NK-92 (cell line): ENCODE results near the gene KLHL35.

Experiments used
- DNase-seq: peaks from one replicate; lab custom pipeline; 2025; ENCODE audit not compliant: unreplicated experiment; lab: John Stamatoyannopoulos, UW

Gene KLHL35

DNA sequence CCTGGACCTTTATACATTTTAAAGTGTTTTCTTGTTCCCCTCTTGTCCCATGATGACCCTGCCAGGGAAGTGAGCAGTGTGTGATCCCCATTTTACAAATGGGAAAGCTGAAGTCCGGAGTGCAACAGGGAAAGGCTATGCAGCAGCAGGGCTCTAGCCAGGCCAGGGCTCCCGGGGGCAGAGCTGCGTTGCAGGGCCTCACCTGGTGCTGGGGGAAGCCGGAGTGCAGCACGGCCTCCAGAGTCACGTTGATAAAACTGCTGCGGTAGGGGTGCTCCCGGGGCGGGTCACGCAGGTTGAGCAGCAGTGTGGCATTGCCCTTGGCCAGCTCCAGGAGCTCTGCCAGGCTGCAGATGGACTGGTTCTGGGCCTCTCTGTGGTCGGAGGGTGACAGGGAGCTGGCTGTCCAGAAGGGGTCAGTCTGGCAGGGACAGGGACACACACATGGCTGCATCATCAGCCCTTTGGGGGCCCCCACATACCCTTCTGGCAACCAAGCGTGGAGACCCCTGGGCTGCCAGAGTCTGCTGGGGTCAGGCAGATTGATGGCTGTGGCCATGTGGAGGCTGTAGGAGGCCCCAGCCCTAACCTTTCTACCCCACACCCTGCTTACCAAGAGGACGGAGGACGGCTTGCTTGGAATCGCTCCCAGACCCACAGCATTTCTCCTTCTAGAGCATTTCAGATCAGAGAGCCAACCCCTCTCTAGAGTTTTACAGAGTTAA is 9.3 kb upstream of the KLHL35 start:
- DNase-seq = no peak

DNA sequence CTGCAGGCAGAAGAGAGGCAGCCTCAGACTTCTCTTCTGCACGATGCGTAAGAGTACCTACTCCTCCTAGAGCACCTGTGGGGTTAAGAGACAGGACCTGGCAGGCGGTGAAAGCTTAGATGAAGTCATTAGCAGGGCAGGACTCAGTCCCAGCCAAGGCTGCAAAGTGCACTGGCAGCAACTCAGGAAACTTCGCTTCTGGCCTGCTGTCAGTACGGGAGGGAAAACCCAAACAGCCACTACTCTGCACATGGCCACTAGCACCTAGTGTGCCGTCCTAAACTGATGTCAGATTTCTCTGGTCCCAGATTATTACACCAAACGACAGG is 8.8 kb upstream of the KLHL35 start:
- DNase-seq = no peak

DNA sequence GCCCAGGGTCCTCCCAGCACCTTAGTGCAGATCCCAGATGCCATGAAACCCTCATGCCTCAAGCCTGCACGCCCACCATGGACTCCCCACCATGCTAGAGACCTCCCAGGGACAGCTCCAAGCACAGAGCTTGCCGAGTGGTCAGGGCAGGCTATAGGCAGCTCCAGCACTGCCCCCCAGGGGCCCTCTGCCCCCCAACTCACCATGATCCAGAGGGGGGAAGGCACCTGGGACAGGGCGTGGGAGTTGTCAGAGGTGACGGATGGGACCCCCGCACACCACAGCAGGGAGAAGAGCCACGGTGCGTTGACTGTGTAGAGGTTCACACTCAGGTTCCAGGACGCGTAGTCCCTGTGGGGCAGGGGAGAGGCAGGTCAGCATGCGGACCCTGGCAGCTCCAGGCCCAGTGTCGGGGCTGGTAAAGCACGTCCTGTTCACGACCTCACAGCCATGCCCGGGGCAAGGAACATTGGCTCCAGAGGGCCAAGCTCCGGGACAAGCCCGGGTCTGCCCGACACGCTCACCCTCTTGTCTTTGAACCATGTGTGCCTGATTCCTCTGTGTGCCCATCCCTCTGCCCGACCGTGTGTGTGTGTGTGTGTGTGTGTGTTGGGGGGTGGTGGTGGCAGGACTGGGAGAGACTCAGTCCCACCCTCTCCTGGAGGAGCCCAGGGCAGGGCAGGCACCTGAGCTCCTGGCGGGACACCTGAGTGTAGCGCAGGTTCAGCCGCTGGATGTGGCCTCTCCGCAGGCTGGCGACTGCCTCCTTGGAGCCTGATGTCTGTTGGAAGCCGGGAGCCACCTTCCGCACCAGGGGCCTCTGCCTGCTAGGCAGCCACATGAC is 8.2 kb upstream of the KLHL35 start:
- no peak for DNase-seq

DNA sequence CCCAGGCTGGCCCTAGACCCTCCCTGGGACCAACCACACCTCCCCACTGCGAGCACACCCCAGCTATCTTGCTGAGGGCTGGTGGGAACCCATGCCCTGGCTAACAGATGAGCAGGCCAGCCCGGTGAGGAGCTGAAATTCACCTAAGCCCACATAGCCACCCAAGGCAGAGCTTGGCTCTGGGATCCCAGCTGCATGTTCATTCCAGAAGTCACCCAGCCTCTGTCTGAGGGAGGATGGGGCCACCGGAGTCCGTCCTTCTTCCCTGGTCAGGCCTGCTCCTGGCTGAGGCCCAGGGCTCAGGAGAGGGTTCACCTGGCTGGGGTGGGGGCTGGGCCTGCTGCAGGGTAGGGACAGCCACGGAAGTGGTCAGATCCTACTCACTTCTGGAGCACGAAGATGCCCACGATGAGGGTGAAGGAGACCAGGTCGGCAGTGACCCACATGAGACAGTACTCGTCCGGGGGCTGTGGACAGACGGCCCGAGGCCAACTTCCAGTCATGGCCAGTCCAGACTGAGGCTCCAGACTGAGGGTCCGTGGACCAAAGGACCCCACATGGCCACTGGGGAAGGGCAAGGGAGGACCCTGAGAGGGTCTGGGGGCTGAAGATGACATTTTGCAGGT is 6.6 kb upstream of the KLHL35 start:
- no peak for DNase-seq

DNA sequence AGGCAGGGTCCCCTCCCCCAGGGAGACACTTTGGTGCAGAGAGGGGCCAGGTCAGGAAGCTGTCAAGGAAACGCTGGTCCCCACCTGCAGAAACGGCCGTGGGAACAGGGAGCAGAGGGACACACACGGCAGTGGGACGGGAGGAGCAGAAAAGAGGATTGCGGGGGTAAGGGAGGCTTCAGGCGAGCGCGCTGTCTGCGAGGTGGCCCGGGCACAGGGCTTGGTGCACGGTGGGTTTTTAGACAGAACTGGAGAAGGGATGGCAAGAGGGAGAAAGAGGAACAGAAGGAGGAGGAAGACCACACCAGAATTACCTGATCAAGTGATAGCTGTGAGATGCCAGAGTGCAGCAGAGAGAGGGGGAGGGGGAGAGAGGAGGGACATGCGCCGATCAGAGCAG is 6.0 kb upstream of the KLHL35 start:
- DNase-seq = no peak

DNA sequence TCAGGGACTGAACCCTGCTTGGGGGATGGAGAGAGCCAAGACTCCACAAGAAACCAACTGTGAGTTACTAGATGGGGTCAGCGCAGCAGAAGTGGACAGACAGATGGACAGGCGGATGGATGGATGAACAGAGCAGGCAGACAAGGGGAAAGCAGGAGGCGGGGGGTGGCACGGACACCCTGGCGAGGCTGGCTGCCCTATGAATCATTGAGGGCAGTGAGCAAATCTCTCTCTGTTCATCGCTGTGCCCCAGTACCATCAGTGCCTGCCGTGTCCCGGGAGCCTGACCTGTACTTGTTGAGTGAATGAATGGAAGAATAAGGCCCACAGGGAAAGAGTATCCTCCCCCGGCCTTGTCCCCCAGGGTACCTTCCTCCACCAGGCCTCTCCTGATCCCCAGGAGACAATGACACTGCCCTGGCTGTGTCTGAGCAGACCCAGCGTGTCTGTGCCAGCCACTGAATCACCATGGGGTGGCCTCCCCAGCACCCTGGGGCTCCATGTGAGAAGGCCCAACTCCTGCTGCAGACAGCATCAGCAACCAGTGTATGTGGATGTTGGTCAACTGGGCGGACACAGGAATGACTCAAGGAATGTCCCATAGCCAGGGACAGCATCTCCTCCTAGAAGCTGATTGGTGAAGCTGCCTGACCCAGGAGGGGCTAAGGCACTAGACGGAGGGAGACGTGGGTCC is 5.1 kb upstream of the KLHL35 start:
- no peak for DNase-seq

DNA sequence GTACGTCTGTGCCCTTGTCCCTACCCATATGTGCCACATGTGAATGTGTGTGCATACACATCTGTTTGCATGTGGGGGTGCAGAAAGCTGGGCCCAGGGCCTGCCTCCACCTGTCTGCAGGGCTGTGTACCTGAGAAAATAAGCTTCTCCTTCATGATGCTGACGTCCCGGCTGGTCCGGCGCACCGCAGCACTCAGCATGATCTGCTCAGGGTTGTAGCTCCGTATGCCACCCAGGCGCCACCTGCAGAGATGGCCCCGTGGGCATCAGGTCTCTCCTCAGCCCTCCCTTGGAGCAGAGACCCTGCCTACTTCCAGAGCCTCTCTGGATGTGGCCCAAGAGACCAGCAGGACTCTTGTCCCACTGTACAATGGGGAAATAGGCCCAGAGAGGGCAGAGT is 3.8 kb upstream of the KLHL35 start:
- DNase-seq = no peak

DNA sequence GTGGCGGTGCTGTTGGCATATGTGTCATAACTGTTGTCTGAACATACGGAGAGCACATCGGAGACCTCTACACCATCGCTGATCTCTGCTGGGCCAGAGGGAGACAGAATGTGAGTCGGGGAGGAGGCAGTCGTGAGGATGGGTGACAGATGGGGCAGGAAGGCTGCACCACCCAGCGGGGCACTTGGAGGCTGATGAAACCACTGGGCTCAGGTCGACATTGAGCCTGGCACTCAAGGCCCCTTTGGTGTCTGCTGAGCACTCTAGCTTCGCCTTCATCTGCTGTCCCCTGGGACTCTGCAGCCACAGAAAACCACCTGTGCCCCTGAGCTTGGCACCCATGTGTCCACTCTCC is 2.5 kb upstream of the KLHL35 start:
- DNase-seq = no peak

DNA sequence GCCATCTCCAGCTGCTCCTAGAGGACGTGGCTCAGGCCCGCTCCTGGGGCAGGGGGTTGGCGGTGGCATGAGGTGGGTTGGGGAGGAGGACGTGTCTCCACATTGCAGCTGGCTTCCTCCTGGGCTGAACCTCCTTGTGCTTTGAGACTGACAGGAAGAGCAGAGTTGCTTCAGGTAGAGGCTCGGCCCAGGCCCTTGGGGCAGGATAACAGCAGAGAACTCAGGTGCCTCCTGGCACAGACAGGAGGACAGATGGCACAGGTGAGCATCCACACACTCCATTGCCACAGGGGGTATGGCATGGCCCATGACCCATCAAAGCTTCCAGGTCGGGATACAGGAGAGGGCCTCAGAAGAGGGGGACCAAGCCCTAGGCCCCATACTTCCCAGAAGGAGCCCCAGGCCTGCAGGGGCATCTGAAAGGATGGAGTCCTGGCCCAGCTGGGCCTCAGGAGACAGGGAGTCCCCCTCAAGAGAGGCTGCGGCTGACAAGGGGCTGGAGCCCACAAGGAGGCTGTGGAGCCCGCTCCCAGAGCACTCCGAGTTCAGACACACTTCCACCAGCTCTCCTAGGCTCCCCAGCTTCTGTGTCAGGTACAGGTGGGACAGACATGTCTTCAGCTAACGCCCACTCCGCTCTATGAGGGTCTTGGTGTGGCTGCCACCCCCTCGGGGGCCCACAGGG is 2.0 kb upstream of the KLHL35 start:
- DNase-seq = no peak

DNA sequence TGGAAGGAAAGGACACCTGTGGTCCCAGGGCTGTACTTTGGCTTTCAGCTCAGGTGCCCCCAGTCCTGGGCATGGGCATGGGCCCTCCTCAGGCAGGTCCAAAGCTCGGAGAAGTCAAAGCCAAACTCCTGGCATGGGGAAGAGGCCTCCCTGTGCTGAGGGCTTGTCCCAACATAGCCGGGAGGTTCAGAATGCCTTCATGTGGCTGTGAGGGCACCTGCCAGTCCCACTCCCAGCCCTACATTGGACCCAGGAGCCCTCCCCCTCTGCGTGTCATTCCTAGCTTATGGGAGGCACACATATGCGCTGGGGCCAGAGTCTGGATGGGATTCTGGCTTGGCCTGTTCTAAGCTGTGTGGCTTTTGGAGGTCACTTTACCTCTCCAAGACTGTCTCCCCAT is 1.0 kb upstream of the KLHL35 start:
- DNase-seq = no peak

DNA sequence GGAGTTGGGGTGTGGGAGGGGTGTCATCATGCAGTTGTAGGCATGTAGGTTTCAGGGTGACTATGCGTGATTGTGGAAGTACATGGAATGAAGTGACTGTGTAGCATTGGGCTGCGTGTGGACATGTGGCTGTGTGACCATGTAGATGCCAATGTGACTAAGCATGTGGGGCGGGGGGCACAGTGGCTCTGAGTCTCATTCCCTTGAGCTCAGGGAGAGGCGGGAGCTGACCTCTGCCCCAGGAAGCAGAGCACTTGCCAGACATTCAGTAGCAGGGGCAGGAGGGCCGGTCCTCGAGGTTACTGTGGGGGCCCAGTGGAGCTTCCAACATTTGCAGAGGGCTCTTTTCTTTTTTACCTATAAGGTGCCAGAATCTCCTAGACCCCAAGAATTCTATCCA is 440 bp upstream of the KLHL35 start:
- DNase-seq = no peak

DNA sequence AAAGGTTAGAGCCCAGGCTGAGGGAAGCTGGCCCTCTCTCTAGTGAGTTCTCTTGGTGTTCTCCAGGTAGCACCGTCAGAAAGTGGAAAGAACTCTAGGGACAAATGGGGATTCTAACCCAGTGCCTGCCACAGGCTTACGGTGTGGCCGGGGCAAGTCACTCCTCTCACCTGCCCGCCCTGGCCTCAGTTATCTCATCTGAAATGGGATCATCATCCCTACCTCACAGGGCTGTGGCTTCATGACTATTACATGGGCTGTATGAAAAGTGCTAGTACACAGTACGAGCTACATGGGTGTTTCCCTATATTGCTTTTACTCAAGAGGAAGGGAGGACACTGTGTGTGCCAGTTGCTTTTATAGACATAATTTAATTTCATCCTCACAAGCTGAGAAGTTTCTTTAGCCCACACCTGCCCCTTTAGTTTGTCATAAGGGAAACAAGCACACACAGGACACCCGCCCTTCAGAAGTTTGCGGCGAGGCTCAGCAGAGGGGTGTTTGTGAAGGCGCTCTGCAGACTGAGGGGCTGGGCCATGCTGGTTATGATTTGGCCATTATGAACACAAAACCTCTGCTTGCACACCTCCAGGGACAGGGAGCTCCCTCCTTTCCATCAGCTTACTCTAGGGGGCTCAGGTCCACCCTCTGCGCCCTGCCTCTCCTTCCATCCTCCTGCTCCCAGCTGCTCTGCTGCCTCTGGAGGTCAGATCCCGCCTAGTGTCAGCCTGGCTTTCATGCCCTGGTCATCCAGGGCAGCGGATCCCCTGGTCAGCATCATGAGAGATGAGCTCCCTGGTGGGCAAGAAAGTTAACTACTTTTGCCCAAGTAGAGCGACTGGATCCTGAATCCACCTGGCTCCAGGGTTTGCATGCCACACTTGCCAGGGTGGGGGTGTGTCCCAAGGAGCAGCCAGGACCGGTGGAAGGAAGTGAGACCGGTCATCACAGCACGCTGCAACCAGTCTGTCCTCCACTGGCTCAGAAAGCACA is 1.2 kb downstream of the KLHL35 start:
- no peak for DNase-seq

DNA sequence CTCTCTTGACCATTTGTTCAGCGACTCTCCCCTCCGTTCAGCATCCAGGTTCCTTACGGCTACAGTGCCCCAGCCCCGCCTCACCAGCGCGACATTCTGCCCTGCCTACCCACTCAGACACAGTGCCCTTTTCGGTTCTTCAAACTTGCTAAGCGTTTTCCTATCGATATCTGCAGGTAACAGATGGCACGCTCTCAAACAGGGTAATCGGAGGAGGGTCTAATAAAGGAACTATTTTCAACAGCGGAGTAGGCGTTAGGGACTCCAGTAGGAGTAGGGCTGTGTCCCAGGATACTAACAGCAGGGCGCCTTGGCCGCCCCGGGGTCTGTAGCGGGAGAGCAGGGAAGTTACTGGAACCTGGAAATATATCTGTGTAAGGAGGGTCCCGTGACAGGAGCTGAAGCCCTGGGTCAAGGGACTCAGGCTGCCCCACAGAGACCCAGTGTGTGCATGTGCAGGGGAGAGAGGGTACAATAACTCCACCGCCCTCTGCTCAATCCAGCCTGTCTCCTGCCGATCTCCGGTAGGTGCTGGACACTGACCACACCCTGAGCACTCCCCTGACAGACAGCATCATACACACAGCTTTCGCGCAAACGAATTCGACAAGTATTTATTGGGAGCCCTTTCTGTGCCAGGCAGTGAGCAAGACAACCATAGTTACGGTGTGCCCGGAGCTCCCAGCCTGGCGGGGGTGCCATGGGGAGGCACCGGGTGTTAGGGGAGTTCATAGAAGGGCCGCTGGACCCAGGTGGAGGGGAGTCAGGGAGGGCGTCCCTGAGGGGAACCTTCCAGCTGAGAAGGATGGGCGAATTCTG is 2.1 kb downstream of the KLHL35 start:
- DNase-seq = no peak

DNA sequence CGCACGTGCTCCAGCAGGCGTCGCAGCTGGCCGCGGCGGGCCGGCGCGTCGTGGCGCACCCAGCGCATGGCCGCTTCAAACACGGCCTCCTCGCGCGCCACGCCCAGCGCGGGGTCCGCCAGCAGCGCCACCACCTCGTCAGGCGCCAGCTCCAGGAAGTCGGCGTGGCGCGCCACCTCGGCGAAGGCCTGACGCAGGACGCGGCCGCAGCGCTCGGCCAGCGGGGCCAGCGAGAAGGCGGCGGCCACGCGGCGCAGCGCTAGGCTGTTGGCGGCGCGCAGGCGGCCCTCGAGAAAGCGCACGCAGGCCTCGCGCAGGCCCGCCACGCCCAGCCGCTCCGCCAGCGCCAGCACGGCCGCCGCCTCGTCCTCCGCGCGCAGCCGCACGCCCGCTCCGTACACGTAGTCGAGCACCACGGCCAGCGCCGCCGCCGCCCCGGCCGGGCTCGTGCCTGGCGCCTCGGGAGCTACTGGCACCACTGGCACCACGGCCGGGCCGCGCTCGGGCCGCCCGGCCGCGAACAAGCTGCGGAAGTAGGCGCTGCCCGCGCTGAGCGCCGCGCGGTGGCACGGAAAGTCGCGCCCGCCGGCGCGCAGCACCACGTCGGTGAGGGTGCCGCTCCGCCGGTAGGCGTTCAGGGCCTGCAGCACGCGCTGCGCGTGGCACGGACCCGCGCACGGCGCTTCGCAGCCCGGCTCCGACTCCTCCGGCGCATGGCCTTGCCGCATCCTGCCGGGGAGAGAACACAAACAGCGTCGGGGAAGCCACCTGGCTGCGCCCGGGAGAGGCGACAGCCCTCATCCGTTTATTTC is 2.9 kb downstream of the KLHL35 start:
- DNase-seq = no peak

DNA sequence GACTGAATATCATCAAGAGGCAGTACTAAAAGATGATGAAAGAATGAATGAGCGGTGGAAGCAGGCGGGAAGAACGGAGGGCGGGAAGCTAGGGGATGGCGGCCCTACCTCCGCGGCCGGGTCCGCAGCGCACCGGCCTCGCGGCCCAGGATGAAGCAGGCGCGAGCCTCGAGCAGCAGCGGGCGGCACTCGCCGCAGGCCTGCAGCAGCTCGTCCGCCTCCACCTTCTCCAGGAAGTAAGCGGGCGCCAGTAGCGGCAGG is 3.4 kb downstream of the KLHL35 start:
- no peak for DNase-seq

DNA sequence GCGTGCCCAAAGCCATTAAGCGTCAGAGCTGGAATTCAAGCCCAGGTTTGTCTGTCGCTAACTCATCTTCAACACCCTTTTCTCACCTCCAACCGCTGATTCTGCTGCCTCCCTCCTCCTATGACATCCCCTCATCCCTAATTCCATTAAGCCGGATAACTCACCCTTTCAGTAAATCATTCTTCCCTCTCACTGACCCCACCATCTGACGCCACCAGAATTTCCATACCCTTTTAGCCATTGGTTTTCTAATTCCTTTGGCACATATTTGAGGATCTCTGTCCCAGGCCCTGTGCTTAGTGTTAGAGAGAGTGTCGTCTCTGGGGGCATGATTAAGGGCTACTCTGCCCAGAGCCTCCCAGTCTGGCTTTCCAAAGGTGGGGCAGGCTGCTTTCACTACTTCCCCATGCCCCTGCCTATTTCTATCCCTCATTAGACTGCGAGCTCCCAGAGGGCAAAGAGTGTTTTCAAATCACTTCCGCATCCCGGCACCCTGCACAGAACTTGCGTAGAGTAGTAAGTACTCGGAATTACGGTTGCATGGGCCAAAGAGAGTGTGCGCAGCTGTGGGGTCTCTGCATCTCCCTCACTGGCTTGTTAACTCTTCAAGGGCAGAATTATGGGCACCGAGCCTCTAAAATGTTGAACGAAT is 3.9 kb downstream of the KLHL35 start:
- DNase-seq = no peak

DNA sequence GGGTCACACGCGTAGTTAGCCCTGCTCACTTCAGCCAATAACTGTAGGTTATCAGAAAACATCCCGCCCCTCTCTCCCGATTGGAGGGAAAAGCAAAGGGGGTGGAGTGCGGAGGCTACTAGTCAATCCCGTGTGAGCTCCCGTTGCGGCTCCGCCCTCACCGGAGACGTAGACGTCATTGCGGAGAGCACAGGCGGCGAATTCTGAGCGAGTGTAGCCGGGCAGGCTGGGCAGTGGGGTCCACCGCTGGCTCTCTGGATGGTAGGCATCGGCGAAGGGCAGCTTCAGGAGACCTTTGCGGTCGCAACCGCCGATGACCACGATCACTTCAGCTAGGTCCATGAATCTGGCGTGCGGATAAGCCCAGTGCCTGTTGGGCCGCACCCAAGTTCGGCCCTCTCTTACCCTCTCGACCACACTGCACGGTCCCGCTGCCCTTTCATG is 4.7 kb downstream of the KLHL35 start:
- DNase-seq = no peak

DNA sequence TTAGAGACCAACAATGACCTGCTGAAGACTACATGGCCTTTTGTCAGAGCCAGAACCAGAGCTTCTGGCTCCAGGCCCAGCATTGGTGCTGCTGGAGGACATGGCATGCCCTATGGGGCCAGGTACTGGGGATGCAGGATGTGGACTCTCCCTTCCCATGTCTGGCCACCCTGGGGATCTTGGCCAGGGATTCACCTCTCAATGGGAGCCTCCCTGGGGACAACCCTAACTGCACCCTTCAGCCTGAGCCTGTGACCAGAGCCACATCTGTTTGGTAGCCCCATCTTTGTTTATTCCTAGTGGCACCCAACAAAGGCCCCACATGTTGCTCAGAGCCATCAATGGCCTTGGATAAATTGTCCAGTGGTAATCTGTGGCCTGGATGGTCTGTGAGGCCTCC is 5.8 kb downstream of the KLHL35 start:
- DNase-seq = no peak
